Measurements from ENCODE around the gene NNT. TPM values are rescaled to one million over a fixed set of nuclear protein-coding genes. Genes with fewer than 3 reads are reported as not detected.
A peak's percentile ranks its signal among the peaks of the same experiment; 100 is the strongest.
"Not testable (repeated sequence)": the region's sequence is repeated elsewhere in the genome, so short reads cannot be mapped to it uniquely, and the experiment has no call there.

NNT gene
- total RNA-seq, 1 donor from 2014 or later: 656 TPM

GRCh38 chr5:43694027-43694426 is 91.0 kb downstream of the NNT start:
- Histone ChIP-seq H3K9me3 (replicated peaks) (no peaks in the 10 kb centered on the region), H3K27ac (replicated peaks) (no peak overlapping the region), H3K4me1 (peaks cover 45% of the 10 kb centered on the region), H3K36me3 (peaks cover 7% of the 10 kb centered on the region), H3K4me3 (no peak overlapping the region), H3K27me3 (ENCODE audit: low read depth) (no peaks in the 10 kb centered on the region)
- intact Hi-C loops (cut with micrococcal nuclease): no loop called here
- DNase-seq: no peak
- TF ChIP-seq, protein P1, sequence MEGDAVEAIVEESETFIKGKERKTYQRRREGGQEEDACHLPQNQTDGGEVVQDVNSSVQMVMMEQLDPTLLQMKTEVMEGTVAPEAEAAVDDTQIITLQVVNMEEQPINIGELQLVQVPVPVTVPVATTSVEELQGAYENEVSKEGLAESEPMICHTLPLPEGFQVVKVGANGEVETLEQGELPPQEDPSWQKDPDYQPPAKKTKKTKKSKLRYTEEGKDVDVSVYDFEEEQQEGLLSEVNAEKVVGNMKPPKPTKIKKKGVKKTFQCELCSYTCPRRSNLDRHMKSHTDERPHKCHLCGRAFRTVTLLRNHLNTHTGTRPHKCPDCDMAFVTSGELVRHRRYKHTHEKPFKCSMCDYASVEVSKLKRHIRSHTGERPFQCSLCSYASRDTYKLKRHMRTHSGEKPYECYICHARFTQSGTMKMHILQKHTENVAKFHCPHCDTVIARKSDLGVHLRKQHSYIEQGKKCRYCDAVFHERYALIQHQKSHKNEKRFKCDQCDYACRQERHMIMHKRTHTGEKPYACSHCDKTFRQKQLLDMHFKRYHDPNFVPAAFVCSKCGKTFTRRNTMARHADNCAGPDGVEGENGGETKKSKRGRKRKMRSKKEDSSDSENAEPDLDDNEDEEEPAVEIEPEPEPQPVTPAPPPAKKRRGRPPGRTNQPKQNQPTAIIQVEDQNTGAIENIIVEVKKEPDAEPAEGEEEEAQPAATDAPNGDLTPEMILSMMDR (IDR thresholded peaks at IDR 0.05; ENCODE audit: borderline replicate concordance): no peak

DNA sequence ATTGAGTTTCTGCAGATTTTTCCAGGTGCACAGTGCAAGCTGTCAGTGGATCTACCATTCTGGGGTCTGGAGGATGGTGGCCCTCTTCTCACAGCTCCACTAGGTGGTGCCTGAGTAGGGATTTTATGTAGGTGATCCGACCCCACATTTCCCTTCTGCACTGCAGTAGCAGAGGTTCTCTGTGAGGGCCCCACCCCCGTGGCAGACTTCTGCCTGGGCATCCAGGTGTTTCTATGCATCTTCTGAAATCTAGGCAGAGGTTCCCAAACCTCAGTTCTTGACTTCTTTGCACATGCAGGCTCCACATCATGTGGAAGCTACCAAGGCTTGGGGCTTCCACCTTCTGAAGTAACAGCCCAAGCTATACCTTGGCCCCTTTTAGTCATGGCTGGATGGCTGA is 93.5 kb downstream of the NNT start:
- Histone ChIP-seq H3K36me3 (peaks cover 16% of the 10 kb centered on the region), H3K4me1 (peaks cover 65% of the 10 kb centered on the region)
- H3K4me3 ChIP-seq; H3K27me3 ChIP-seq (ENCODE audit: low read depth); H3K27ac ChIP-seq (replicated peaks); DNase-seq; H3K9me3 ChIP-seq (replicated peaks); intact Hi-C loops (cut with micrococcal nuclease): not testable (repeated sequence)

DNA sequence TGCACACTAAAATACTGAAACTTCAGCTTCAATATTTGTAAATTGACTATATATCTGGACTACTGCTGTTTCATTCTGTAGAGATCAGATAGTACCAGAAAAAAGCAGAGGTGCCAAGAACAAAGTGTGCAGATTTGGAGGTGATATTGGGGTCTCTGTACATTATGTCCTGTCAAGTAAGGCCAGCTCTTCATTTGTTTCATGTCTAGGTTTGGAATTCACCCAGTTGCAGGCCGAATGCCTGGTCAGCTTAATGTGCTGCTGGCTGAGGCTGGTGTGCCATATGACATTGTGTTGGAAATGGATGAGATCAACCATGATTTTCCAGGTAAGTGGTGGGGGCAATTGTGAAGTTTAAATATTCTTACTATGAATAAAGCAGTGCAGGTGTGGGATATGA is 96.9 kb downstream of the NNT start:
- peak overlapping the region; percentile 53 for H3K27ac ChIP-seq (replicated peaks)
- DNase-seq: no peak

DNA sequence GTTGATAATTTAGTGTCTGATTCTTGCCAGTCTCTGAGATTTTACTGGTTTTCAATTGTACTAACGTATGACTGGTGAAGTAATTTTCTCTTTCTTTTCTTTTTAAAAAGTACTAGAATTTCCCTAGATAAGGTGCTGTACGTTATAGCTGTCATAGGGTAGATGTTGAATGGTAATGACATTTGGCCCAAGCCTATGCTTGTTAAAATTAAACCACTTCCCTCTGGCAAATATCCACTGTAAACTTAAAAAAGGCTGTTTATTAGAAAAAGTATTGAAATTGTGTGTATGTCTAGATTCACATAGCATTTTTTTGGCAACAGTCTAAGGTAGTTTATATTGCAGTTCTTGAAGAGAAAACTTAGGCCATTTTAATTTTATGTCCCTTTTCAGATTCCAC is 97.6 kb downstream of the NNT start:
- peaks cover 82% of the 10 kb centered on the region for H3K4me1 ChIP-seq
- H3K36me3 ChIP-seq: peaks cover 48% of the 10 kb centered on the region
- intact Hi-C loops (cut with micrococcal nuclease): no loop called here
- H3K27me3 ChIP-seq (ENCODE audit: low read depth): no peaks in the 10 kb centered on the region
- peak overlapping the region; percentile 53 for H3K27ac ChIP-seq (replicated peaks)
- H3K4me3 ChIP-seq: no peak overlapping the region
- TF ChIP-seq, protein P1 (IDR thresholded peaks at IDR 0.05; ENCODE audit: borderline replicate concordance): no peak
- DNase-seq: no peak
- H3K9me3 ChIP-seq (replicated peaks): peaks cover 5% of the 10 kb centered on the region

More for the DNA sequence above, 96.9 kb downstream of the NNT start:
- Histone ChIP-seq H3K4me3 (no peak overlapping the region), H3K9me3 (replicated peaks) (peaks cover 5% of the 10 kb centered on the region), H3K27me3 (ENCODE audit: low read depth) (no peaks in the 10 kb centered on the region), H3K36me3 (peaks cover 43% of the 10 kb centered on the region), H3K4me1 (peaks cover 75% of the 10 kb centered on the region)
- TF ChIP-seq, protein P1 (IDR thresholded peaks at IDR 0.05; ENCODE audit: borderline replicate concordance): no peak
- intact Hi-C loops (cut with micrococcal nuclease): no loop called here

GRCh38 chr5:43701227-43701626 is 98.2 kb downstream of the NNT start:
- Histone ChIP-seq H3K4me3 (no peak overlapping the region), H3K36me3 (peaks cover 47% of the 10 kb centered on the region), H3K9me3 (replicated peaks) (peaks cover 5% of the 10 kb centered on the region), H3K27ac (replicated peaks) (peak overlapping the region; percentile 53), H3K27me3 (ENCODE audit: low read depth) (no peaks in the 10 kb centered on the region), H3K4me1 (peaks cover 85% of the 10 kb centered on the region)
- DNase-seq: no peak
- intact Hi-C loops (cut with micrococcal nuclease): no loop called here
- TF ChIP-seq, protein P1 (IDR thresholded peaks at IDR 0.05; ENCODE audit: borderline replicate concordance): no peak

DNA sequence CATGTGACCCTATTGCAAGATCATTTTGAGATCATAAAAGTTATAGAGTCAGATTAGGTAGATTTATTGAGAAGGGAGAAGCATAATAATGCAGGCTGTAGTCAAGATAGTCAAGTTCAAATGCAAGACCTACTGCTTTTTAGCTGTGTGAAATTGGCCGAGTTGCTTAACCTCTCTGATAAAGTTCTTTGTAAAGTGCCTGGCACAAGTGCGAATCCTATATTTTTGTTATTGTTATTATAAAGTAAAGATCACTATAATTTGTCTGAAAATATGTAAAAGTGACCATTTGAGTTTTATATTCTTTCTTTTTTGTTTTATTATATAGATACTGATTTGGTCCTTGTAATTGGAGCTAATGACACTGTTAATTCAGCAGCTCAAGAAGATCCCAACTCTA is 99.3 kb downstream of the NNT start:
- no peak overlapping the region for H3K4me3 ChIP-seq
- H3K36me3 ChIP-seq: peaks cover 50% of the 10 kb centered on the region
- TF ChIP-seq, protein P1 (IDR thresholded peaks at IDR 0.05; ENCODE audit: borderline replicate concordance): no peak
- intact Hi-C loops (cut with micrococcal nuclease): no loop called here
- peaks cover 75% of the 10 kb centered on the region for H3K4me1 ChIP-seq
- peak overlapping the region; percentile 36 for H3K27ac ChIP-seq (replicated peaks)
- DNase-seq: no peak
- peaks cover 5% of the 10 kb centered on the region for H3K9me3 ChIP-seq (replicated peaks)
- H3K27me3 ChIP-seq (ENCODE audit: low read depth): no peaks in the 10 kb centered on the region
